HuH-7.5 (cell line): ENCODE results near the gene ALKBH4.
"Not testable (repeated sequence)": the region's sequence is repeated elsewhere in the genome, so short reads cannot be mapped to it uniquely, and the experiment has no call there.

Experiments used
- DNase-seq: peaks from one replicate; pipeline ENCODE4 v3.0.0; 2011; ENCODE audit warnings: low spot score

The ALKBH4 gene

DNA sequence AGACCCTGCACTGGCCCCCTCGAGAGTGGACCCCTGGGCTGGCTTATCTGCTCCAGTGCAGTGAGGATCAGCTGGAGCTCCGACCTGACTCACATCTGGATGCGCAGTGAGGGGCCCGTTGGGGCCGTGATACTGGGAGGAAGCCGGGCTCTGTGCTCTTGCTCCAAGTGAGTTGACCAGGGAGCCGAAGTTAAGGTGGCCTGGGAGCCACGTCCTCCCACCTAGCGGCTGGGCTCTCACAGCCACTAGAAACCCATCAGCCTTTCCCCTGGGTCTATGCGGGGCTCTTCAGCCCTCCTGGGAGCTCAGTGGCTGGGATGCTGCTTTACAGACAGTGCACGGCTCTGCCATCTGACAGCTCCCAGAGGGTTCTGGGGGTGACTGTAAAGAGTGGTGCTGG is 9.1 kb downstream of the ALKBH4 start:
- DNase-seq = no peak

DNA sequence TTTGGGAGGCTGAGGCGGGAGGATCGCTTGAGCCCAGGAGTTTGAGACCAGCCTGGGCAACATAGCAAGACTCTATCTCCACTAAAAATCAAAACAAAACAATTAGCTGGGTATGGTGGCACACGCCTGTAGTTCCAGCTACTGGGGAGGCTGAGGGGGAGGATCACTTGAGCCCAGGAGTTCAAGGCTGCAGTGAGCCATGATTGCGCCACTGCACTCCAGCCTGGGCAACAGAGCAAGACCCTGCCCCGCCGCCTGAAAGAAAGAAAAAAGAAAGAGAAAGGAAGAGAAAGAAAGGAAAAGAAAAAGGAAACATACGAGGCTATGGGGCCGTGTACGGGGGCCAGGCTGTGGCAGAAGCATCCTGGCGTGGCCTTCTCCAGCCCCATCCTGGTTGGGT is 9.7 kb downstream of the ALKBH4 start:
- DNase-seq = not testable (repeated sequence)

DNA sequence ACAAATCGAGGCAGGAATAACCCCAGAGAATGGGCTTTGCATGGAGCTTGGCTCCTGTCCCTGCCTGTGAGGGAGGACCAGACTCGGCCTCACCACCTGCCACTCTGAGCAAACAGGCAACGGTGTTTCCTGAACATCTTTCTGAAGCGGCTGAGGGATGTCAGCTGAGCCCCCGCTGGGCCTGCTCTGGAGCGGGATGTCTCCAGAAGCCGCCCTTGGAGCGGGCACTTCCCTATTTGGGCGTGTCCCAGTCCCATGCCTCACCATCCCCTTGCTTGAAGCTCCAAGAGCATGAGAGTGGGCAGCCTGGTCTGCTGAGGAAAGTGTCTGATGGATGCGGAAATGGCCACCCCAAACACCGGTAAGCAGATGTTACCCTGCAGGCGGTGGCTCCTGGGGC is 10.2 kb downstream of the ALKBH4 start:
- no peak for DNase-seq

DNA sequence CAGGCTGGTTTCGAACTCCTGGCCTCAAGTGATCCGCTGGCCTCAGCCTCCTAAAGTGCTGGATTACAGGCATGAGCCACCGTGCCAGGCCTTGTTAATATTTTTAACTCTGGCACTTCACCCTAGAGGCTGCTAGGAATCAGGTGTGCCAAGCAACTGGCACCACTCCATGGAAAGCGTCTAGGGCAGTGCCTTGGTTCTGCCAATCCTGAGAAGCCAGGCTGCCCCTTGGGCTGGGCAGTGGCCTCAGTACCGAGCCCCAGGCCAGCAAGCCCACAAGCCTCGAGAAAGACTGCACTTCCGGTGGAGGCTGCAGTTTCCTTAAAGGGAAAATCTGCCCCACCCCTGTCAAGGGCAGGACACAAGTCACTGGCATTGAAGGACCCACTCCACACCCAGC is 11.3 kb downstream of the ALKBH4 start:
- DNase-seq = no peak

DNA sequence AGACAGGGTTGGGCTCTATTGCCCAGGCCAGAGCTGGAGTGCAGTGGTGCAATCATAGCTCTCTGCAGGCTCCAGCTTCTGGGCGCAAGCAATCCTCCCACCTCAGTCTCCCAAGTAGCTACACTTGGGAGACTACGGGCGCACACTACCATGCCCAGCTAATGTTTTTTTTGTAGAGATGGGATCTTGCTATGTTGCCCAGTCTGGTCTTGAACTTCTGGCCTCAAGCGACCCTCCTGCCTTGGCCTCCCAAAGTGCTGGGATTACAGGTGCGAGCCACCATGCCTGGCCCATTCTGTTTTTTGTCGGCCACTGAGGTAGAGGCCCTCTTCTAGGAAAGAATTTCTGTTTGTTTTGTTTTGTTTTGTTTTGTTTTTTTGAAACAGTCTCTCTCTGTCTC is 12.2 kb downstream of the ALKBH4 start:
- no peak for DNase-seq

DNA sequence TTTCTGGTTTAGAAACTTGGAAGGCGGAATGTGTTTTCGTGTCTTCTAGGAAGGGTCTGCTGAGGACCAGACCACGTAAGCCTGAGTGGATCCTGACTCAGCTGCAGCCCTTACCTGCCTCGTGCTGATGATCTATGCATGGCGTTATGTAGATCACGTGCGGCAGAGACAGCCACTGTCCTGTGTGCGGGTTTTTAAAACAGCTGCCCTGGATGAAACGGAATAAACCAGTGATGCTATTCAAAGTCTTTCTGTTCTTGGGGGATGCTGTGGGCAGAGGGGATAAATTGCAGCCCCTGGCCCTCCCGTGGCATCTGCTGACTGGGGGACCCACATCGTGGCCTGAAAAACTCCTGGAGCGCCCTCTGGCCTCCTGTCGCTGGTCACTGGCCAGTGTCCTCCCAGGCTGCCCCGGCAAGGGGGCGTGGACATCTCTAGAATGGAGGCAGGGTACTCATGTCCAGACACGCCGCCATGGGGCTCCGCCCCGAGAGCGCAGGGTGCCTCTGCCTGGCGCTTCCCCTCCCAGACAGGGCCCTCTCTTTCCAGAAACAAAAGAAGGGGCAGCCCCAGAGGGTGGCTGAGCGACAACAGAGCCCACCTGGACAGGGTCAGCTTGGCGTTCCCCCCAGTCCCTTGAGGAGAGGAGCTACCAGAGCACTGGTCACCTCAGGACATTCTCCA is 13.2 kb downstream of the ALKBH4 start:
- no peak for DNase-seq

DNA sequence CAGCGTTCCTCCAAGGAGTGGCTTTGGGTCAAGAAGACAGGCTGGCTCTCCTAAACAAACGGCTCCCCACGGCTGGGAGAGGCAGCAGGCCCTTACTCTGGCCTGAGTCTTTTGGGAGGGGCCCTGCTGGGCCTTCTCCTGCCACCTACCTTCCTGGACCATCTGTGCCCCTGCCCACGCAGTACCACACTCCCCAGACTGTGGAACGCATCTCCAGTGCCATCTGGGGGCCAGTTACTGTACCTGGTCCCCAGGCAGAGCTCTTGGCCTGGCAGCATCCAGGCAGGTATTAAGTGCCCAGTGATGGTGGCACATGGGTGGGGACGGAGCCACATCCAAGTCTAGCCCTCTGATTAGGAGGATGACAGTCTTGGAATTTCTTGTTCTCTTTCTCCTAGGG is 14.4 kb downstream of the ALKBH4 start:
- DNase-seq = no peak

DNA sequence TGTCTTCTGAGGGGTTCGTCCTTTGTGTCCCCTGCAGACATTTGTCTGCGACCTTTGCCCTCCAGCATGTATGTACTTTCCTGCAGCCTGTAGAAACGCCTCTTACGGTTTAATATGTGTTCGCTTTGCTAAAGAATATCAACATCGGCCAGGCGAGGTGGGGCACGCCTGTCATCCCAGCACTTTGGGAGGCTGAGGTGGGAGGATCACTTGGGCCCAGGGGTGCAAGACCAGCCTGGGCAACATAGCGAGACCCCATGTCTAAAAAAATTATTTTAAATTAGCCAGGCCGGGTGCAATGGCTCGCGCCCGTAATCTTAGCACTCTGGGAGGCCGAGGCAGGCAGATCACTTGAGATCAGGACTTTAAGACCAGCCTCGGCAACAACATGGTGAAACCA is 15.5 kb downstream of the ALKBH4 start:
- DNase-seq = no peak

DNA sequence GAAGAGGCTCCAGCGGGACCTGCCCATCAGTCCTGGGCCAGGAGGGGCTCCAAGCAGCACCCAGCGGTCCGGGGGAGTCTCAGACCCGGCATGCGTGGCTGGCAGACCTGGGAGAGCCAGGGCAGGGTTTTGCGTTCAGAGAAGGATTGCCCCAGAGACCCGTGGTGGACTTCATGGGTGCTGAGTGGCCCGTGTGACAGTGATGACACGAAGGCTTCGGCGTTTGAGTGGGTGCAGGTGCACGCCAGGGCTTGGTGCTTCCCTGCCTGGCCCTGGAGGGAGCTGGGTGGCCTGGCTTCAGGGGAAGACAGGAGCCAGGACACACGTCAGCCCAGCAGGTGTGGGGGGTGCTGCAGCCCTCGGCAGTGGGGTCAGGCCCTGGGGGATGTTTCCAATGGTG is 17.4 kb downstream of the ALKBH4 start:
- no peak for DNase-seq

DNA sequence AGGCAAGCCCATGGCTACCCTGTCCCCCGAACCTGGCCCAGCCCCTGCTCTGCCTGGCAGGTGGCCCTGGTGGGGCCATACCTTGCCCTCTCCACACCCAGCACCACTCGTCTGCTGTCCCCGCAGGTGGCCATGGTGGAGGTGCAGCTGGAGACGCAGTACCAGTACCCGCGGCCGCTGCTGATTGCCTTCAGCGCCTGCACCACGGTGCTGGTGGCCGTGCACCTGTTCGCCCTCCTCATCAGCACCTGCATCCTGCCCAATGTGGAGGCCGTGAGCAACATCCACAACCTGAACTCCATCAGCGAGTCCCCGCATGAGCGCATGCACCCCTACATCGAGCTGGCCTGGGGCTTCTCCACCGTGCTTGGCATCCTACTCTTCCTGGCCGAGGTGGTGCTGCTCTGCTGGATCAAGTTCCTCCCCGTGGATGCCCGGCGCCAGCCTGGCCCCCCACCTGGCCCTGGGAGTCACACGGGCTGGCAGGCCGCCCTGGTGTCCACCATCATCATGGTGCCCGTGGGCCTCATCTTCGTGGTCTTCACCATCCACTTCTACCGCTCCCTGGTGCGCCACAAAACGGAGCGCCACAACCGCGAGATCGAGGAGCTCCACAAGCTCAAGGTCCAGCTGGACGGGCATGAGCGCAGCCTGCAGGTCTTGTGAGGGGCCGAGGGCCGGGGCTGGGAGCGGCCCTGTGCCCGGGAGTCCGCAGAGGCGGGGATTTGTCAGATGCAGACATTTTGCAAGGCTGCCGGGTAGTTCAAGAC is 18.1 kb downstream of the ALKBH4 start:
- DNase-seq = no peak

DNA sequence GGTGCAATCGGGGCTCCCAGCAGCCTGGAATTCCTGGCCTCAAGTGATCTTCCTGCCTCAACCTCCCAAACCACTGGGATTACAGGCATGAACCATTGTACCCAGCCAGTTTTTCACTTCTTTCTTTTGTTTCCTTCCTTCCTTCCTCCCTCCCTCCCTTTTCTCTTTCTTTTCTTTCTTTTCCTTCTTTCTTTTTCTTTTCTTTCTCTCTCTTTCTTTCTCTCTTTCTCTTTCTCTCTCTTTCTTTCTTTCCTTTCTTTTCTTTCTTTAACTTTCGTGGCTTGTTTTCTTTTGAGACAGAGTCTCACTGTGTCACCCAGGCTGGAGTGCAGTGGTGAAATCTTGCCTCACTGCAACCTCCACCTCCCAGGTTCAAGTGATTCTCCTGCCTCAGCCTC is 19.0 kb downstream of the ALKBH4 start:
- no peak for DNase-seq

DNA sequence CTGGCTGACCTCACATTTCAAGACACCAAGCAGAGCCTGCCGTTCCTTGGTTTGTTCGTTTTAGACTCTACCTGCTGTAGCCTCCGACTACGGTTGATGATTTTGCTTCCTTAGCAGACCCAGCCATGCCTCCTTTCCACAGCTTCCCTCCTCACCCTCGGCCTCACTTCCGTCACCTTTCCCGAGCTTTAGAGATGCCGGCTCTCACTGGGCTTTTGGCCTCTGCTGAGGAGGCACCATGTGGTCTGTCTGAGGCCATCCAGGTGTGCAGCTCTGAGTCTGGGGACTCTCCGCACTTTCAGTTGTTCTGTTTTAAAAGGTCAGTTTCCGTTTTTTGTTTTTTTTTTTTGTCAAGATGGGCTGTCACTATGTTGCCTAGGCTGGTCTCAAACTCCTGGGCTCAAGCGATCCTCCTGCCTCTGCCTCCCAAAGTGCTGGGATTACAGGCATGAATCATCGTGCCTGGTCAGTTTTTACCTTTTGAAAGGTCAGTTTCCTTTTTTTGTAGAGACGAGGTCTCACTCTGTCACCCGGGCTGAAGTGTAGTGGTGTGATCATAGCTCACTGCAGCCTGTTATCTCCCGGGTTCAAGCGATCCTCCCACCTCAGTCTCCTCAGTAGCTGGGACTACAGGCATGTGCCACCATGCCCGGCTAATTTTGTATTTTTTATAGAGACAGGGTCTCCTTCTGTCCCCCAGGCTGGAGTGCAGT is 19.5 kb downstream of the ALKBH4 start:
- DNase-seq = no peak

DNA sequence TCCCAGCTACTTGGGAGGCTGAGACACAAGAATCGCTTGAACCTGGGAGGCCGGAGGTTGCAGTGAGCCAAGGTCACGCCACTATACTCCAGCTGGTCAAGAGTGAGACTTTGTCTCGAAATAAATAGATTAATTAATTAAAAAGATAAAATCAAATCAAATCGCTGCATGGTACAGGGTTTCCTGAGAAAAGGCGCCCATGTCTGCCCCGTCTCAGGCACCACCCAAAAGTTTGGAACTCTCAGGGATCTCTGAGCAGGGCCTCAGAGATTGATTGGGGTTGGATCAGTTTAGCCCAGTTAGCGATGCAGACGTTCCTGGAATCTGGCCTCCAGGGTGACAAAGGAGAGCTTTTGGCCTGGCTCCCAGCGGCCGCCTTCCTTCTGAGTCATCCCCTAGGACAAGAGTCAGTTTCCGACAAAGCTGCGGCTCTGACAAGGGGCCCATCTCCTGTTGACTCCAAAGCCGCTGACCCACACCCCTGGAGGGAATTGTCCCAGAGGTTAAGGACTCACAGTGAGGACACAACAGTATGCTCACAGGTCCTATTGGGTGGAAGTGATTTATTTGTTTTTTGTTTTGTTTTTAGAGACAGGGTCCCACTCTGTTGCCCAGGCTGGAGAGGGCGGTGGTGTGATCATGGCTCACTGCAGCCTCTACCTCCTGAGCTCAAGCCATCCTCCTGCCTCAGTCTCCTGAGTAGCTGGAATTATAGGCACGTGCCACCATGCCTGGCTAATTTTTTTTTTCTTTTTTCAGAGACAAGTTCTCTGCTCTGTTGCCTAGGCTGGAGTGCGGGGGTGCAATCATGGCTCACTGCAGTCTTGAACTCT is 24.5 kb downstream of the ALKBH4 start:
- DNase-seq = peak; percentile 53

DNA sequence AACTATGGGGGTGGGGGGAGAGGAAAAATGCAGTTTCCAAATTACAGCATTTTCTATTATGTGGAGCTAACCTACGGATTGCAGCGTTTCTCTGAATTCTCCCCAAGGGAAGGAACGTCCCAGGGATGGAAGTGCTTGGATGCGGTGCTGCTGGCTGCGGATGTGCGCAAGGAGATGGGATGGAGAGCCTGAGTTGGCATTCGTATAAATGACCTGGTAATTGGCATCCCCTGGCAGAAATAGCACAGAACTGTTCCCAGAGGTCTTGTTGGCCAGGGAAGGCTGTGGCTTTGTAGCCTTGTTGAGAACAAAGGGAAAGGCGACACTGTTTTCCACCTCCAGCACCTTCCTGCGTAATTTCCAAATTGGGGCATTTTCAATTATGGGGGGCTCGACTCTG is 28.5 kb downstream of the ALKBH4 start:
- DNase-seq = no peak

DNA sequence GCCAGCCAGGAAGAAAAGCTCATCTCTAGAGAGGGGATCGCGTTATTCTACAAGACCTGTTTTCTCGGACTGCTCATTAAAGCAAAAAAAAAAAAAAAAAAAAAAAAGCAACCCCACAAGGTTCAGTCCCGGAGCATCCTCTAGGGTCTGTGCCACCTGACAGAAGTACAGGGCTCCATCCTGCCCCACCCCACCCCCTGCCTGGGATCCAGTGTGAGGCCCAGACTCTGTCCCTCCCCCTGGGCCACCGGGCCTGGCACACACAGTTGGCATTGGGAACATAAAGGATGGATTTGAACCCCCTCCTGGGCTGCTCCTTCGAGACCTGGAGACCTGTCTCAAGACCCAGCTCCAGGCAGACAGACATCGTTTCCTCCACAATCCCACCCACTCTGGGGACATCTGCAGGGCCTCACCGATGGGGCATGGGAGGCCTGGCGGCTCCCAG is 30.6 kb downstream of the ALKBH4 start:
- DNase-seq = no peak

DNA sequence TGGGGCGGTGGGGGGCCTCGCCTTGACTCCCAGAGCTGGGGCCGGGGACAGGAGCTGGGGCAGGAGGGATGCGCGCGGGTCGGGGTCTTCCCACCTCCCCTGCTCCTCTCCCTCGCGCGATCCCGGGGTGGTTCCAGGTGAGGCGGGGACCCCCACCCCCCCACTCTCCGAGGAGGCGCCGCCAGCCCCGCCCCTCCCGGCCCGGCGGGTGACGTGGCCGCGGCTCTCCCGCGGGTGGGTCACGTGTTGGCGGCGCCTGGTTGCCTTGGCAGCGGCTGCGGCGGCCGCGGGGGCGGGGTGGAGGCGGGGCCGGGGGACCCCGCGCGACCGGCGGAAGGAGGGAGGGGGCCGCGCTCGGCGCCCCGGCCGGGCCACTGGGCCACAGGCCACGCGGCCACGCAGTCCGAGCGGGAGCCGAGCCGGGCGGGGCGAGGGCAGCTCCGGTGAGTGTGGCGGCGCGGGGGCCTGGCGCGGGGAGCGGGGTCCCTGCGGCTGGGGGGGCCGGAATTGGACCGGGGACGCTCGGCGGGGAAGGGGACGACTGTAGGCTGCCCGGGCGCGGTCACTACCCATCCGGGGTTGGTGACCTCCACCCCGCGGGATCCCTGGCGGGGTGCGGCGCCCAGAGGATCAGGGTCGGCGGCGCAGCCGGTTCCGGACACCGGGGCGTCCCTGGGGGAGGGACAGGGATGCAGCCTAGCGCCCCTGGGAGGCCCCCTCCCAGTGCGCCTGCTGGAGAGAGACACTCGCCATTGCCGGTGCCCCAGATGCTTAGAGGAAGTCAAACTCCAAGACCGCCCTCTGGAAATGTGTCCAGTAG is 31.2 kb downstream of the ALKBH4 start, which contains the start of gene ORAI2:
ORAI2 (plus strand) TSS at position 357 of the 820 bp plus-strand sequence. CDS start 5,382 bp downstream, outside the sequence.
- peak; percentile 91 for DNase-seq

DNA sequence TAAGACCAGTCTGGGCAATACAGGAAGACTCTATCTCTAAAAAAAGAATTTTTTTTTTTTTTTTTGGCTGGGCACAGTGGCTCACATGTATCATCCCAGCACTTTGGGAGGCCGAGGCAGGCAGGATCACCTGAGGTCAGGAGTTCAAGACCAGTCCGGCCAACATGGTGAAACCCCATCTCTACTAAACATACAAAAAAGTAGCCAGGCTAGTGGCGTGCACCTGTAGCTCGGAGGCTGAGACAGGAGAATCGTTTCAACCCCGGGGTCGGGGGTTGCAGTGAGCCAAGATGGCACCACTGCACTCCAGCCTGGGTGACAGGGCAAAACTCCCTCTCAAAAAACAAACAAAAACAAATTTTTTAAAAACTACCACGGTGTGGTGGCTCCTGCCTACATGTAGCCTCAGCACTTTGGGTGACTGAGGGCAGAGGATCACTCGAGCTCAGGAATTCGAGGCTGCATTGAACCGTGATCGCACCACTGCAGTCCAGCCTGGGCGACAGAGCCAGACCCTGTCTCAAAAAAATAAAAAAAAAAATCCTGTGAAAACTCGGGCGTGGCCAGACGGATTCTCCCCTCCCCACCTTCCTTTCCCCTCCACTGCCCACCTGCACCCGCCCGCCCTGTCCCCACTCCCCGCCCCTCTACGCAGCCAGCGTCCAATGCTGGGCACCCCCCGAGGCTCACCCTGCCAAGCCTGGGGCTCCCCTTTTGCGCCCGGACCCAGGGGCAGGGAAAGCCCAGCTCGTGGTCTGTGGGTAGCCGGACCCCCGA is 32.0 kb downstream of the ALKBH4 start:
- DNase-seq = no peak

DNA sequence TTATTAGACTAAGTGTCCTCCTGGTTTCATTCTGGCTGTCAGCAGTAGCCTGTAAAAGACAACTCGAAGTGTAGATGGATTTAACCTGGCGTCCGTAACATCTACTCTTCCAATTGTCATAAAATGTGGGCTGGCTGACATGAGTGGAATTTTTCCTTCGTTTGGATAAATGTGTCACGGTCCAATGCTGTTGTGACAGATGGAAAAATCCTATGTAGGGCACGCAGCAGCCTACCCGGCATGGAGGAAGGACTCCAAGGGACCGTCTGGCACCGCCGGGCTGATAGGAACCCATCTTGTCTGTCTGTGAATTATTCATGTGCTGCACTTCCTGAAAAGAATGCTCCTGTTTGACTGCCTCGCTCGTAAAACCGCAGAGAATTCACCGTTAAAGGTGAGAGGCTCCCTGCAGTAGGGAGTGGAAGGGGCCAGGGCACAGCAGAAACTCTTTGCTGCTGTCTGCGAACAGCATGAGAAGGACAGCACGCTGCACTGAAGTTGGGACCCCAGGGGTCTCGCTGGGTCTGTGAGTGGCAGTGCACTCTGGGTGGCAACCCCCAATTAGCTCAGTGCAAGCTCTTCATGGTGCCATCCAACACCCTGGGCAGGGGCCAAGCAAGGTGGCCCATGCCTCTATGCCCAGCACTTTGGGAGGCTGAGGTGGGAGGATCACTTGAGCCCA is 32.9 kb downstream of the ALKBH4 start:
- no peak for DNase-seq

DNA sequence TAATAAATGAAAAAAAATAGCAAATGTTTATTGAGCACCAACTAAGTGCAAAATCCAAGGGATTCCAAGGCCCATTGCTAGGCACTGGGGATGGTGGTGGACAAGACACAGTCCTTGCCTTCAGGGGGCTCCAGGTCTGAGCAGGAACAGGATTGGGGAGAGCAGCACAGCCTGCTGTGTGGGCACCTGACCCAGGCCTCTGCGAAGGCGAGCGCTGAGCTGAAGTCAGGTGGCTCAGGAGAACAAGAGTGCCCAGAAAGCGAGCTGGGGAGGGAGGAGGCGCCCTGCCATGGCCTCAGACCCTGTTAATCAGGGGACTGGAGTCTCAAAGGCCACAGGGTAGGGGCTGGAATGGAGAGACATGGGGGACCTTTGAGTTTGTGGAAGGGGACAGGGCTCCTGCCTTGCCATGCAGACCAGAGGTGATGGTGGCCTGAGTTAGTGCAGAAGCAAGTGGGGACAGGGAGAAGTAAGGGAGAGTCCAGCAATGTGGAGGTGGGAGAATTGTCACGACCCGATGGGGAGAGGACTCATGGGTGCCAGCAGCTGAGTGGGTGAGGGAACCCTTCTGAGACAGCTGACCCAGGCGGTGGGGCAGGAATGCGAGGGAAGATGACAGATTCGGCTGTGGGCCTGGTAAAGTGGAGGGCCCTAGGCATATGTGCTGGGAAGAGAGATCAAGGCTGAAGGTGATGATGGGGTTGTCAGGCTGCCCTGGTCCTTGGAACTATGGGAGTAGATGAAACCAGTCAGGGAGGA is 35.3 kb downstream of the ALKBH4 start:
- no peak for DNase-seq
